GM10248 (cell line): ENCODE results near the gene LOXL1.
A peak's percentile ranks its signal among the peaks of the same experiment; 100 is the strongest.

Experiments used
- CTCF ChIA-PET: fragments of 300-600 bp; sonication (Branson Sonifier 250); formaldehyde crosslinking; extraction: SDS; loops from one replicate; lab custom pipeline; 2021; ENCODE audit warnings: antibody characterized with exemption; lab: Yijun Ruan, JAX
- POLR2A ChIA-PET: fragments of 350-650 bp; sonication (Branson Sonifier 250); formaldehyde crosslinking; extraction: SDS; loops from one replicate; lab custom pipeline; 2020; ENCODE audit warnings: antibody characterized with exemption; lab: Yijun Ruan, JAX
- DNase-seq: peaks from one replicate; pipeline ENCODE4 v3.0.0; 2012; ENCODE audit errors: extremely low spot score
- CTCF ChIP-seq: IDR thresholded peaks from 2 replicates; pipeline ENCODE4 v1.5.1; 2012; ENCODE audit warnings: mild to moderate bottlenecking, low read depth; ENCODE audit errors: extremely low read depth, missing control alignments, control extremely low read depth

Gene LOXL1

GRCh38 chr15:73906346-73907034 is 19.8 kb upstream of the LOXL1 start:
- TF ChIP-seq CTCF = no peak
- no peak for DNase-seq
- POLR2A ChIA-PET = no interaction called here
- CTCF ChIA-PET = interaction anchor here (0.8 to 7.4 kb wide), 15 partner anchors 9 to 666 kb away, joined by 3 to 112 read pairs (median 4); partner anchors contain the start of gene TBC1D21

GRCh38 chr15:73907035-73907408 is 19.2 kb upstream of the LOXL1 start:
- POLR2A ChIA-PET = no interaction called here
- CTCF ChIA-PET = interaction anchor here (0.7 to 7.4 kb wide), 19 partner anchors 10 to 666 kb away, joined by 3 to 112 read pairs (median 4); partner anchors contain the start of gene TBC1D21
- TF ChIP-seq CTCF = no peak

GRCh38 chr15:73908030-73908821 is 18.0 kb upstream of the LOXL1 start:
- peak; percentile 98 for TF ChIP-seq CTCF
- POLR2A ChIA-PET = no interaction called here
- peak; percentile 79 for DNase-seq
- CTCF ChIA-PET = interaction anchor here (0.8 to 7.4 kb wide), 12 partner anchors 11 to 625 kb away, joined by 3 to 112 read pairs (median 4); partner anchors contain the start of gene TBC1D21

More at GRCh38 chr15:73907035-73907408, 19.2 kb upstream of the LOXL1 start:
- no peak for DNase-seq

- ChIA-PET POLR2A (no interaction called here), CTCF (interaction anchor here (0.8 to 7.4 kb wide), 7 partner anchors 12 to 626 kb away, joined by 3 to 112 read pairs (median 5); partner anchors contain the start of gene TBC1D21)
- TF ChIP-seq CTCF = no peak
- DNase-seq = no peak
These were observed 17.5 kb upstream of the LOXL1 start for GRCh38 chr15:73908822-73909122.

GRCh38 chr15:73909651-73910050 is 16.6 kb upstream of the LOXL1 start:
- TF ChIP-seq CTCF = no peak
- no peak for DNase-seq
- ChIA-PET CTCF (interaction anchor here (1.7 to 7.4 kb wide), 5 partner anchors 11 to 36 kb away, joined by 4 to 112 read pairs (median 6); partner anchors contain the start of gene TBC1D21), POLR2A (no interaction called here)

GRCh38 chr15:73910522-73911303 is 15.5 kb upstream of the LOXL1 start:
- ChIA-PET CTCF (interaction anchor here (2.5 to 7.4 kb wide), 2 partner anchors 12 to 37 kb away, joined by 6 to 112 read pairs; partner anchors contain the start of gene TBC1D21), POLR2A (no interaction called here)
- no peak for DNase-seq
- TF ChIP-seq CTCF = no peak
